Loucy (cell line): Measurements from ENCODE around the gene FARSB.

ENCODE experiments used
- H2AFZ ChIP-seq: fragments of 200-600 bp; sonication (generic); 2 replicates; pipeline ENCODE4 v1.6.0; 2016; ENCODE audit warnings: antibody characterized with exemption, mild to moderate bottlenecking, low read length, moderate library complexity
- H3F3A ChIP-seq: fragments of 200-600 bp; 2 replicates; pipeline ENCODE4 v1.6.0; 2016; ENCODE audit warnings: antibody characterized with exemption, low read depth, mild to moderate bottlenecking
- H3K27me3 ChIP-seq: fragments of 200-600 bp; sonication (generic); 2 replicates; pipeline ENCODE4 v1.6.1; 2014; ENCODE audit warnings: low read length, mild to moderate bottlenecking; ENCODE audit not compliant: insufficient read depth, poor library complexity, severe bottlenecking
- H3K36me3 ChIP-seq: fragments of 200-600 bp; sonication (generic); 2 replicates; pipeline ENCODE4 v1.6.1; 2016; ENCODE audit warnings: low read length; ENCODE audit not compliant: insufficient read depth
- H3K4me1 ChIP-seq: fragments of 200-600 bp; sonication (generic); 2 replicates; pipeline ENCODE4 v1.5.1; 2014; ENCODE audit warnings: low read length, mild to moderate bottlenecking; ENCODE audit not compliant: insufficient read depth, poor library complexity, severe bottlenecking
- H3K4me2 ChIP-seq: fragments of 200-600 bp; sonication (generic); 2 replicates; pipeline ENCODE4 v1.6.0; 2014; ENCODE audit warnings: antibody characterized with exemption, low read length, low read depth, mild to moderate bottlenecking; ENCODE audit not compliant: poor library complexity, severe bottlenecking
- H3K4me3 ChIP-seq: fragments of 200-600 bp; sonication (generic); 2 replicates; pipeline ENCODE4 v1.5.1; 2014; ENCODE audit warnings: low read length, mild to moderate bottlenecking, mixed read lengths; ENCODE audit not compliant: poor library complexity, severe bottlenecking
- H3K79me2 ChIP-seq: fragments of 200-600 bp; sonication (generic); 2 replicates; pipeline ENCODE4 v1.6.1; 2014; ENCODE audit warnings: low read length; ENCODE audit not compliant: insufficient read depth
- H3K9ac ChIP-seq: fragments of 200-600 bp; sonication (generic); 2 replicates; pipeline ENCODE4 v1.6.0; 2014; ENCODE audit warnings: mild to moderate bottlenecking, low read depth, low read length, moderate library complexity; ENCODE audit not compliant: poor library complexity, severe bottlenecking
- H3K9me2 ChIP-seq: fragments of 200-600 bp; sonication (generic); replicated peaks from 2 replicates; pipeline ENCODE4 v1.6.1; 2016; ENCODE audit warnings: low read depth, low read length, mixed read lengths
- H3K9me3 ChIP-seq: fragments of 200-600 bp; sonication (generic); 2 replicates; pipeline ENCODE4 v1.6.1; 2014; ENCODE audit warnings: mild to moderate bottlenecking, antibody characterized with exemption, low read length, low read depth; ENCODE audit not compliant: insufficient read depth
- H4K20me1 ChIP-seq: fragments of 200-600 bp; sonication (generic); 2 replicates; pipeline ENCODE4 v1.6.0; 2014; ENCODE audit warnings: antibody characterized with exemption, low read length, mild to moderate bottlenecking; ENCODE audit not compliant: insufficient read depth, poor library complexity, severe bottlenecking
- EZH2phosphoT487 ChIP-seq: fragments of 200-600 bp; IDR thresholded peaks from 2 replicates; pipeline ENCODE4 v1.6.1; 2018; ENCODE audit warnings: antibody characterized with exemption, mild to moderate bottlenecking, moderate library complexity, borderline replicate concordance
- TF ChIP-seq, protein P1 (sequence below): fragments of 200-600 bp; sonication (generic); conservative IDR thresholded peaks from 2 replicates; pipeline ENCODE4 v1.5.1; 2014; ENCODE audit warnings: mild to moderate bottlenecking, antibody characterized with exemption, low read length

The FARSB gene

DNA sequence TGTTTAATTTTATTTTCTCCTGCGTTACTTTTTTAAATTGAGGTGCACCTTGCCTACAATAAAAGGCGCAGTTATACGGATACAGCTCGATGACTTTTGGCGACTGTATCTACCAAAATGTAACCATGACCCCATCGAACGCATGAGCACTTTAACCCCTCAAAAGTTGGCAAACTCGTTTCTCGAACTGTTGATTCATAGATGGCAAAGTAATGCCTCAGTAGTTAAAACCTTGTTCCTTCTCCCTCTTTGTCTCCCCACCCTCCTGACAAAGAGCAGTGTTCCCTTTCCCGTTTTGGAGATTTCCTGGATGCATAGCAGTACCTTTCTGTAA, 16.1 kb upstream of the FARSB start:
- TF ChIP-seq, protein P1, sequence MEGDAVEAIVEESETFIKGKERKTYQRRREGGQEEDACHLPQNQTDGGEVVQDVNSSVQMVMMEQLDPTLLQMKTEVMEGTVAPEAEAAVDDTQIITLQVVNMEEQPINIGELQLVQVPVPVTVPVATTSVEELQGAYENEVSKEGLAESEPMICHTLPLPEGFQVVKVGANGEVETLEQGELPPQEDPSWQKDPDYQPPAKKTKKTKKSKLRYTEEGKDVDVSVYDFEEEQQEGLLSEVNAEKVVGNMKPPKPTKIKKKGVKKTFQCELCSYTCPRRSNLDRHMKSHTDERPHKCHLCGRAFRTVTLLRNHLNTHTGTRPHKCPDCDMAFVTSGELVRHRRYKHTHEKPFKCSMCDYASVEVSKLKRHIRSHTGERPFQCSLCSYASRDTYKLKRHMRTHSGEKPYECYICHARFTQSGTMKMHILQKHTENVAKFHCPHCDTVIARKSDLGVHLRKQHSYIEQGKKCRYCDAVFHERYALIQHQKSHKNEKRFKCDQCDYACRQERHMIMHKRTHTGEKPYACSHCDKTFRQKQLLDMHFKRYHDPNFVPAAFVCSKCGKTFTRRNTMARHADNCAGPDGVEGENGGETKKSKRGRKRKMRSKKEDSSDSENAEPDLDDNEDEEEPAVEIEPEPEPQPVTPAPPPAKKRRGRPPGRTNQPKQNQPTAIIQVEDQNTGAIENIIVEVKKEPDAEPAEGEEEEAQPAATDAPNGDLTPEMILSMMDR: no peak
- no peak for TF ChIP-seq EZH2phosphoT487
- Histone ChIP-seq H2AFZ (no peak overlapping the region), H3K9me3 (no peaks in the 10 kb centered on the region), H3K9me2 (no peaks in the 10 kb centered on the region), H4K20me1 (no peaks in the 10 kb centered on the region), H3K9ac (no peak overlapping the region), H3K4me3 (no peak overlapping the region), H3K27me3 (no peaks in the 10 kb centered on the region), H3K79me2 (no peaks in the 10 kb centered on the region), H3K36me3 (no peaks in the 10 kb centered on the region), H3K4me2 (no peak overlapping the region), H3F3A (no peaks in the 10 kb centered on the region), H3K4me1 (no peaks in the 10 kb centered on the region)

DNA sequence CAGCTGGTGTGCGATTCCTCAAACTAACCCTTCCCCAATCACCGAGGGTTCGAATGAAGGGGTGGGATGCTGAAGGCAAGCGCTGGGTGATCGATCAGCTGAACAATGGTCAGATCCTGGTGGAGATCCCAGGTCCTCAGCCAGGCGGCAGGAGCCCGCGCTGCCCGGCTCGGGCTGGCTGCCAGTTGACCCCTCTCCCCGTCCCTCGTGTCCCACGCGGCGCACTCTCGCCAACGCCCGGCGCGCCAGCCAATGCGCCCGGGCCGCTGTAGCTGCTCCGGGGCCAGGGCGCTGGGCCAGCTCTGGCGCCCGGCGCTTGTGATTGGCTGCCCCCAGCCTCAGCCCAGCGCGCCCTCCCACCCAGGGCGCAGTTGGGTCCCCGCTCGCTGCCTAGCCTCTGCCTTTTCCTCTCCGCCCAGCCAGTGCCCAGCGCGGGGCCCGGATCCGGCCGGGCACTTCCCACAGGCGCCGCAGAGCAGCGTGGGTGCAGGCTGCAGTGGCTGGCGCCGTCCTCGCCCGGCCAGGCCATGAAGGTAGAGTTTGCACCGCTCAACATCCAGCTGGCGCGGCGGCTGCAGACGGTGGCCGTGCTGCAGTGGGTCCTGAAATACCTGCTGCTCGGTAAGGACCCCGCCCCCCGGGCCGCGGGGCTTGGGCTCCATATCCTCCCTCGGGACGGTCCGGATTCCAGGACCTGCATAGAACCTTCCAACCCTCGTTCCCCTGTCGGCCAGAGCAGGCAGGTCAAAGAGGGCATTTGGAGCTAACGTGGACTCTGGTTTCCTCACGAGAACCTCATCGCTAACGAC, 15.6 kb upstream of the FARSB start, which contains the start of gene MOGAT1:
TSS of gene MOGAT1 (plus strand) at position 400 of the 809 bp plus-strand sequence. CDS start at position 528, 128 bp downstream.
- TF ChIP-seq, protein P1: no peak
- TF ChIP-seq EZH2phosphoT487: no peak

DNA sequence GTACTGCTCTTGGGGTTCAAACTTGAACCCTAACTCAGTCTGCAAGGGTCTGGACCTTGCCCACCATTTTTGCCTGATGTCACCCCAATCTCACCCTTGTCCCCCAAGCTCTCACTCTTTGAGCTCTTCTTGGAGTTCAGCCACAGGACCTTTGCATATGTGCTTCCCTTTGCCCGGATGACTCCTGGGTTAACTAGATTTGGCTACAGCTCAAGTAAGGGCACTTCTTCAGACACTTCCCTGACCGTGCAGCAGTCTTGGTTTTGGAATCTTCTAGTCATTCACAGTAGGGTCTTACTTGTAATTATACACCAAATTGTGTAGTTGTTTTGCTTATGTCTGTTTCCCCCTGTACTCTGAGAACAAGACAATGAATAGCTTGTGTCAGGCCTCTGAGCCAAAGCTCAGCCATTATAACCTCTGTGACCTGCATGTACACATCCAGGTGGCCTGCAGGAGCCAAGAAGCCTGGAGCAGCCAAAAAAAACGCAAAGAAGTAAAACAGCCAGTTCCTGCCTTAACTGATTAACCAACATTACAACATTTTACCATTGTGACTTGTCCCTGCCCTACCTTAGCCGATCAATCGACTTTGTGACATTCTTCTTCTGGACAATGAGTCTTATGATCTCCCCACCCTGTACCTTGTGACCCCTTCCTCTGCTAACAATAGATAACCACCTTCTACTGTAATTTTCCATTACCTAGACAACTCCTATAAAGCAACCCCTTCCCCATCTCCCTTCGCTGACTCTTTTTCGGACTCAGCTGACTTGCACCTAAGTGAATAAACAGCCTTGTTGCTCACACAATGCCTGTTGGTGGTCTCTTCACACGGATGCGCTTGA, 14.5 kb upstream of the FARSB start:
- H3K4me1 ChIP-seq: no peaks in the 10 kb centered on the region
- no peaks in the 10 kb centered on the region for H3K36me3 ChIP-seq
- no peaks in the 10 kb centered on the region for H3K27me3 ChIP-seq
- H3F3A ChIP-seq: no peaks in the 10 kb centered on the region
- H3K79me2 ChIP-seq: no peaks in the 10 kb centered on the region
- H3K9me2 ChIP-seq: no peaks in the 10 kb centered on the region
- H3K4me2 ChIP-seq: no peak overlapping the region
- no peaks in the 10 kb centered on the region for H3K9me3 ChIP-seq
- H2AFZ ChIP-seq: no peak overlapping the region
- TF ChIP-seq EZH2phosphoT487: no peak
- TF ChIP-seq, protein P1: no peak
- H3K4me3 ChIP-seq: no peak overlapping the region
- H4K20me1 ChIP-seq: no peaks in the 10 kb centered on the region
- H3K9ac ChIP-seq: no peak overlapping the region

More for the DNA sequence above, 15.6 kb upstream of the FARSB start, which contains the start of gene MOGAT1:
- Histone ChIP-seq H3K4me1 (no peaks in the 10 kb centered on the region), H3K27me3 (no peaks in the 10 kb centered on the region), H3K4me2 (no peak within 1 kb of the TSS), H3F3A (no peaks in the 10 kb centered on the region), H3K9me3 (no peaks in the 10 kb centered on the region), H3K79me2 (no peaks in the 10 kb centered on the region), H3K36me3 (no peaks in the 10 kb centered on the region), H3K9ac (no peak within 1 kb of the TSS), H3K4me3 (no peak within 1 kb of the TSS), H2AFZ (no peak within 1 kb of the TSS), H3K9me2 (no peaks in the 10 kb centered on the region), H4K20me1 (no peaks in the 10 kb centered on the region)
